Activated CD8-positive, alpha-beta memory T cell treated with anti-CD3 and anti-CD28 coated beads for 24 hours (primary cell): ENCODE results near the gene MYO9A.

Experiments
- DNase-seq: peaks from one replicate; pipeline ENCODE4 v3.0.0-alpha.2; 2020

Gene MYO9A

DNA sequence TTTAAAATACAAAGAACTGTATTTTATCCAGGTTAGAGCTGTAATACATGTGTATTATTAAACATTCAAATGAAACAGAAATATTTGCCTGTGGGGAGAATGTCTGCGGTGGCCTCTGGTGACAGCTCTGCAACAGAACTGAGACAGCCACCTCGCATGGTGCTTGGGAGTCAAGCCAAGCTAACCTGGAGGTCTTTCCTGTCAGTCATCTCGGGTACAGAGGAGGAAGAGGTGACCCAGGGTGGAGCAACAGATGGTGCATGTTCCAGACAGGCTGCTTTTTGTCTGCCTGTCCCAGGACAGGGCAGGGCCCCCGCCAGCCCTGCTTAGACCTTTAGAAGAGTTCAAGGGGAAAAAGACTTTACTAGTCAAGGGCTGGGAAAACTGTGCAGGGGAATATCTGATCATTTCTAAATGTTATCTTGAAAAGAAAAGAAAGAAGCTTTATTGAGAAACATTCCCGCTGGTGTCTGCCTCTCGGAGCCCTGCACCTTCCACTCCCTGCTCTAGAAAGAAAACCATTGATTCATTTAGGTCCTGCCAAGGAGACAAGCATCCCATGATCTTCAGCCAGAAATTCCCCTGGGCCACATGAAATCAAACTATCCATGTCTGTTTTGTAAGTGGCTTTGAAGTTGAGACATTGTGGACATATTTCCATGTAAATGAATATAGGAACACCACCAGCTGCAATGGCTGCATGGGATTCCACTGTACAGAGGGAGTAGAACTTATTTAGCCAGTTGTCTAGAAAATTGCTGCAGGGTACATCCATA, 313.1 kb downstream of the MYO9A start:
- no peak for DNase-seq

DNA sequence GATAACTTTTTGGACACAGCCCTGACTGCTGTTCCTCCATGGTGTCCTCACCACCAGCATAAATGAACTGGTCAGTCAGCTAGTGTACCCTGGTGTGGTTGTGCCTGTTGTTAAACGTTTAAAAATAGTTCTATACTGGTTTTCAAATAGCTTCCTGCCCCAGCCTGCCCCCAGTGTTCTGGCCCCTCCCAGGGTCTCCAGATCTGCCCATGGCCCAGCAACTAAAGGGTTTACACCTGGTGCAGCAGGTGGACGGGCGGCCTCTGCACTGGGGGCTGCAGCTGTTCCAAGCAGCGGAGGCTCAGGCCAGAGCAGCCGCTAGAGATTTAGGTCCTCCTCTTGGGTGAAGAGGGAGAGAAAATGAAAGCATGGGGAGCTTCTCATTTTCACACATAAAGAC, 313.7 kb downstream of the MYO9A start:
- DNase-seq = no peak

DNA sequence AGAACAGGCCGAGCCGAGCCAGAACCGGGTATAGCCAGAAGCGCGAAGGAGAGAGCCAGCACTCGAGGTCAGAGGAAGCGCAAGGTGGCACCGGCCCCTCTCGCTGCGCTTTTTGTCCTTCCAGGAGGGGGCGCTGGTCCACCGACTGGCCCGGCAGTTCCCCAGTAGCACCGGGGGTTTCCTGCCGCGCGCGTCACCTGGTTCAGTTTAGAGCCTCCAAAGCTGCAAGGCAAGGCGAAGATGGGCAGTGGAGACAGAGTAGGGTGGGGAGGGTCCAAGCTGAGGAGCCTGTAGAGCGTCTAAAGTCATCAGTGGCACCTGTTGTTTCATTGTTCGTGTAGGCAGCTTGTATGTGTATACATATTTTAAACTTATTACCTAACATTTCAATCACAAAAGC, 315.2 kb downstream of the MYO9A start:
- DNase-seq = no peak

DNA sequence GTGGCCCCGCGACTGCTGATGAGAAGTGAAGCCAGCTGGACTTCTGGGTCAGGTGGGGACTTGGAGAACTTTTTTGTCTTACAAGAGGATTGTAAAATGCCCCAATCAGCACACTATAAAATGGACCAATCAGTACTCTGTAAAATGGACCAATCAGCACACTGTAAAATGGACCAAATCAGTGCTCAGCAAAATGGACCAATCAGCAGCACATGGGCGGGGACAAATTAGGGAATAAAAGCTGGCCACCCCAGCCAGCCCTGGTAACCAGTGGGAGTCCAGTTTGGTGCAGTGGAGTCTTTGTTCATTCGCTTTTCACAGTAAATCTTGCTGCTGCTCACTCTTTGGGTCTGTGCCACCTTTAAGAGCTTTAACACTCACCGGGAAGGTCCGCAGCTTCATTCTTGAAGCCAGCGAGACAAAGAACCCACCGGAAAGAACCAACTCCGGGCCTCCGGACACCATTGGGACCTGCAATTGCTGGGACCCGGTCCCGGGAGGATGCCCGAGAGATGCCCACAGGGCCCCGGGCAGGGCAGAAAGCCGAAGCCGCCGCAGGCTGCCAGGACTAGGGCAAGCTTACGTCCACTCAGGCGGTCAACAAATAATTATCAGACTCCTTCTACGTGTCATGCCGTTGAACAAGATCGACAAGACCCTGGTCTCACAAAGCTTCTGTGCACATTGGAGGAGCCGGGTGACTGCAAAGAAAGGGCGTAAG, 315.9 kb downstream of the MYO9A start:
- DNase-seq = no peak

DNA sequence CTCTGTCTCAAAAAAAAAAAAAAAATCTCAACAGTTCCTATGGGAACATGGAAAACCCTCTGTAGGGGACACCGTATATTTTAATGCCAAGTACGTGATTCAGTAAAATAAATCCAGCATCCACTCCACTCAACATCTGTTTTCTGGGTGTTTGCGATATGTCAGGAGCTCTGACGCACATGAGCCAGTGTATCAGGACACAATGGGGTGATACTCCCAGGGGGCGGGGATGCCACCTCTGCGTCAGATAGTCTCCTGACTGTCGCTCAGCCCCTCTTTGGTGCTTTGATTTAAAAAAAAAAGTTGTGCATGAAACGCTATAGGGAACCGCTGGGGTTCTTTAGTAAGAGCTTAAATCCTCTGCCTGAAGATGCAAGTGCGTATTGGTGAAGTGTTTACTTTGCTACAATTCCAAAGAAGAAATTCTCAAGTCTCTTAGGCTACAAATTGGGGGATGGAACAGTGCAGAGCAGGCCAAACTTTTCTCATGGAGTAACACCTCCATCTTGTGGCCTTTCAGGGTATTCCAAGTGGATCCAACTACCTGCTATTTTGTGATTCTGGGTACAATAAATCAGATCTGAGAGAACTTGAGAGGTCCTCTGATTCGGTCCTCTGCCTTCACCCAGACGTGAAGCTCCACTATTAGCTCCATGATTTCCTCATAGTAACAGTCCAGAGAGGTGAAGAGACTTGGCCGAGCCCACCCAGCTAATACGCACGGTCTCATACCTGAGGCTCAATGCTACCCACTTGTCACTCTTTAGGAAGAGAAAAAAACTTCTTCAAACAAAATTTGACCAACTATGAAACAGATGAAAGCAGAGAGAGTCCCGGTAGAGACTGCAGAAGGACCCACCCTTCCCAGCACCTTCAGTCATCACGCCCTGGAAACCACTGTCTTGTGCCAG, 316.9 kb downstream of the MYO9A start:
- no peak for DNase-seq

DNA sequence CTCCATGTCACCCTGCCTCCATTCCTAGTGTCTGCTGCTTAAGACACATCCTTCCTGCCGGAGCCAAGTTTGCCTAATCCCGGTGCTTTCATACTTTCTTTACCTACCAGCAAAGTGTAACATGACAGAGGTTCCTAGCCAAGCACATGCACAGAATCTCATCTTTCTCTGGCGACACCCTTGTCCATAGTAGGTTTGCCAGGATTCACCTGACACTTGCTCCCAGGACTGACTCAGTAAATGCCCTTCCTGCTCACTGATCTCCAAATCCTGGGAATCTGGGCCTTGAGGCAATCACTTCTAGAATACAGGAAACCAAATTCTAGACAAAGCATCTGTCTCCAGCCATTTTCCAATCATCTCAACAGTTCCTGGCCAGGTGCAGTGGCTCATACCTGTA, 317.8 kb downstream of the MYO9A start:
- no peak for DNase-seq

DNA sequence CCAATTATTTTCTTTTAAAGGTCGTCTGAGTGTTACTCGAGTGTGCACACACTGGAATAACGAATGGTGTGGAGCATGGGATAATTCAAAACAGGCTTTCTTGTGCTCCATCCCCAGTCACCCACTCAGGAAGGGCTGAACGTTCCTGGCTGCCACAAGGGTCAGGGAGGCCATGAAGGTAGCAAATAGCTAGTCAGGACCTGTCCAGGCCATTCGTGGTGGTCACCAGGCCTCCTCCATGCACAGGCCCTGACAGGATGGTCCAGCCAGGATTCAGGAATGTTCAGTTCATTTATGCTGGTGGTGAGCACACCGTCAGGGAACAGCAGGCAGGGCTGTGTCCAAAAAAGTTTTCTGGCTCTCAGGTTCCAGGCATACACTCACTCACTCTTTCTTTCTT, 319.3 kb downstream of the MYO9A start:
- DNase-seq = no peak

DNA sequence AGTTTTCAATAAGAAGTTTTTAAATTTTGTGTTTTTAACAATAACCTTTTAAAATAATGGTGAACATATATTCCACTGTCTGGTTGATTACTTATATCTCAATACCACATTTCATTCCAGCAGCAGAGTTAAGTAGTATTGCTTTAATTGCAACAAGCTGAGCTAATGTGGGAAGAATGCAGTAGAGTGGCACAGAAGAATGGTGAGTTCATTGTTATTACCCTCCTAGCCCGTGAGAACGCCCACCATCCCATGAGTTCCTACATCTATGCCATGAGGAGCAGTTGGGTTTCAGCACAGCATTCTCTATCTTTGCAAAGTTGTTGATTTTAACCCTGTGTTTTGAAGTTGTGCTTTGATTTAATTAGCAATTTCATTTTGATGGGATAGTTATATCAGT, 325.4 kb downstream of the MYO9A start:
- DNase-seq = no peak

DNA sequence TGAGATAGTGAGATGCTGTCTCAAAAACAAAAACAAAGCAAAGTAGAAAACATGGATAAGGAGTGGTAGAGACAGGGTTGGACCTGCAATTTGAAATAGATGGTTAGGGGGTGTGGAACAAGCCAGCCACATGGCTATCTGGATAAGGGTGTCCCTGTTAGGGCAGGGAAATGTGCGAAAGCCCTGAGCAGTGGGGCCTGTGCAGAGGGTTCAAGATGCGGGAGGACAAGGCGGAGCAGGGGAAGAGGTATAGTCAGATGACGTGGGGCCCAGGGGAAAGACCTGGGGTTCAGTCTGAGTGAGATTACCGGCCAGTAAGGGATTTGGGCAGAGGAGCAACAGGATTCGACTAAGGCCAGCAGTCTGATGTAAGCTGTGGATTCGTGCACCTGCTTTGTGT, 326.0 kb downstream of the MYO9A start:
- no peak for DNase-seq

DNA sequence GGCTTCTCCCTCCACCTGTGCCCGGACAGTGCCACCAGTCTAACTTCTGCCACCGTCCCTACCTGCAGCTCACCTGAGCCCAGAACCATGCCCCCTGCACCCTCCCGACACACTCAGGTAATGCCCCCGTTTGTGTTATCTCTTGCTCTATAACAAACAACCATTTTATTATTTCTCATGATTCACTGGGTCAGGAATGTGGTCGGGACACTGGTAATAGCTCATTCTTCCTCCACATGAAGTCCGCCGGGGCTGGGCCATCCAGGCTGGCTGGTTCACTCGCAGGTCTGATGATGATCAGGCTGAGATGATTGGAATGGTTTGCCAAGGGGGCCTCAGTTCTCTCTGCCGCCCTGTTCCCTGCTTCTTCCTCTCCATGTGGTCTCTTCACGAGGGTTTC, 327.9 kb downstream of the MYO9A start:
- no peak for DNase-seq

DNA sequence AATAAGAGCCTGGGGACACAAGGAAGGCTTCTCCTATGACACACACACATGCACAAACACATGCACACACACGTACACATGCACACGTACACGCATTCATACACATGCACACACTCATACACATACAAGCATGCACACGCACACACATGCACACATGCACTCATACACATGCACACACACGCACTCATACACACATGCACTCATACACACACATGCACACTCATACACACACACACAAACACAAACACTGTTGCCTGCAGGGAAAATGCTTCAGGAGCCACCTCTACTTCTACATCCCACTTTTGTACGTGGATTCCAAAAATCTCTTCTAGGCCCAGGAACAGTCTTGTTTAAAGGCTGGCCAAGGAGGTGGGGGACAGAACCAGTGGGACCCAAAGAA, 328.3 kb downstream of the MYO9A start:
- DNase-seq = no peak

DNA sequence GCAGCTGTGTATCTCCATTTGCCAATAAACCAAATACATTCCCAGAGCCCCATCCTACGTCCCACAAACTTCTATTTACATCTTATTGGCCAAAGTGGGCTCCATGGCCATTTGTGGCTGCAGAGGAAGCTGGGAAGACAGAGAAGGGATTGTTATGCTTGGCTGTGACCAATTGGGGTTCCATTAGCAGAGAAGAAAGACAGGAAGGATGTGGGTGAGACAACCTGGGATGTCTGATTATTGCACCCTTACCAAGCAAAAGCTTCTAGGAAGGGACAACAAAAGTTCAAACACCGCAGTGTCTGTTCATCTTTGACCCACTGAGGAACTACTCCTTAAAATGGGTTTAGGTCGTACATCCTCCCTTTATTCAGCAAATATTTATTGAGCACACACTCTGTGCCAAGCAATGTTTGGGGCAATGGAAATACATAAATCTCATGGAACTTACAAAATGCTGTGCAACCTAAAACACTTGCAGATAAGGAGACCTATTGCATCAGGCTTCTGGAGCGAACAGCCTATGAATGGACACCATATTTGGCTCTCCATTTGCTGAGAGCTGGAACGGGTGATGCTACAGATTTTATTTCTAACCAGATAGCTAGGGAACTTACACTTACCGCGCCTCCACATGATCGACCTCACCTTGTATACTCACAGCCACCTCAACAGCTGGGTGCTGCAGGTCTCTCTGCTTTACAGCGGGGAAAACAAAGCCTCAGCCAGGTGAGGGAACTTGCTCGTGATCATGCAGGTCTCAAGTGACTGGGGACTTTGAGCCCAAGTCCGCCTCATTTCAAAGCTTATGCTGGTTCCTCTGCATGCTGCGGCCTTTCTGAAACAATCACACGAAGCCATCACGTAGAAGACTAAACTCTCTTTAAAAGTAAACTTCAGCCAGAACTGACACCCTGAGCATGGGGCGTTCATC, 329.0 kb downstream of the MYO9A start:
- DNase-seq = no peak

DNA sequence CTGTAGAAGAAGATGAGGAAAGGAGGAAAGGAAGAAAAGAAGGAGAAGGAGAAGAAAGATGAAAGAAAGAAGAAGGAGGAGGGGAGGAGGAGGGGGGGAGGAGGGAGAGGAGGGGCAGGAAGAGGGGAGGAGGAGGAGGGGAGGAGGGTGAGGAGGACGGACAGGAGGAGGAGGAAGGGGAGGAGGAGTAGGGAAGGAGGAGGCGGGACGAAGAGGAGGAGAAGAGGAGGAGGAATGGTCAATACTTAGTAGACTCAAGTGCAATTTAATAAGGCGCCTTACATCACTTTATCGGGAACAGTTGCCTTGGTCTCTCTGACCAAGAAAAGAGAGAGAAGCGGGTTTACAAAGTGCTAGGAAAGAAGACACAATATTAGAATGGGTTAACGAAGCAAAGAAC, 331.3 kb downstream of the MYO9A start:
- DNase-seq = no peak

DNA sequence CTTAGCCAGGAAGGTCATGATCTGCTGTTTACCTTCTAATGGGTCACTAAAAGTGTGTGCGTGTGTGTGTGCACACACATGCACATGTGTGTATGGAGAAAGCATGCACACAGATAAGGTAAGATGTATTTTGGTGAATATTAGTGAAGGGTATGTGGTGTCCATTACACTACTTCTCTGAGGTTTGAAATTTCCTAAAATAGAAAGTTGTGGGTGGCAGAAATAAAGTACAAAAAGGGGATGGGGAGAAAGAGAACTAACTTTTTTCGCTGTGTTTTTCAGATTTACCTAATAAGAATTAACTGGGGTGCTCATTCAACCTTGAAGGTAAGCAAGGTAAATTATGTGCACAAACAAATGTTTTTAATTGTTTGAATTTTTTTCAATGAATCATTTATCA, 332.0 kb downstream of the MYO9A start:
- DNase-seq = no peak

DNA sequence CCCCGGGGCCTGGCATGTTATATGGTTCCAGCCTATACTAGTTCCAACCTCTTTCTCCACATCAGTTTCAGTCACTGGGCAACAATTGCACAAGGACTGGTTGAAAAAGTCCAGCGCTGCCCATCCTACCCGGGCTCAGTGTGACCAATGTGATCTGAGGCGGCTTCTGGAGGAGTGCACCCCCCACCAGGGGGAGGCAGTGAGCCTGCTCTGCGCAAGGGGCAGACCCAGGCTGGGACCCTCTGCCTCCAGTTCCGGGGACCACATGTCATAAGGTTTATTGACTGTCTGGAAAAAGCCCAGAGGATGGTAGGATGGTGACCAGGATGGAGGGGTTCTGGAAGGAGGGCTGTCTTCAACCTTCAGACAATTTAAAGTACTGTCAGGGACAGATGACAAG, 333.2 kb downstream of the MYO9A start:
- no peak for DNase-seq

DNA sequence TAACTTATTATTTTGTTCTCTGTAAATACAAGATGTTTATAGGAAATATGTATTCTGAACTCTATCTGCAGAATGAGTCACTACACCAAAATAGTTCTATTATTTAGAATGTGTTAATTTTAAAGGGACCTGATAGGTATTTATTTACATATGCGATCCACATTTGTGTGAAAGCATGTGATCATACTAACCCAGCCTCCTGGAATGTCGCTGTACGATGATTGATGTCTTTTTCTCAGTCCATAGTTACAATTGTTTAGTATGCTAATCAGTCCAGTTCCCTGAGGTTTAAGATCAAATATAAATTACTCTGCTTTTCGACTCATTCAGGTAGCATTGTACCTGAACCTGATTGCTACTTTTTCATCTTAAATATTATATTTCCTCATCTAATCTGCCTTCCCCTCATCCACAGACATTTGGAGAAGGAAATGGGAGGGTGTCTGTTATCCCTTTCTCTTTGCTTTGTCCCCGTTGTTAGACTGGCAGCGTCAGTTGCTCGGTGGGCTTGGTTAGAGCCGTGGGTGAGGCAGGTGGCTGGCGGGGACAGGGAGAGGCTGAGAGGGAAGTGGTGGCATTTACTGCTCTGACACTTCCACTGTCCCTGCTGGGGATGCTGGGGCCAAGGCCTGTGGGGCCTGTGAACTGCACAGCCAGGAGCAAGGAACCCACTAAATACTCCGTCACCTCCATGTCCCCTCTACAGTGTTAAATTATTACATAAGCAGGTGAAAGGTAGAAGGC, 335.4 kb downstream of the MYO9A start:
- no peak for DNase-seq

DNA sequence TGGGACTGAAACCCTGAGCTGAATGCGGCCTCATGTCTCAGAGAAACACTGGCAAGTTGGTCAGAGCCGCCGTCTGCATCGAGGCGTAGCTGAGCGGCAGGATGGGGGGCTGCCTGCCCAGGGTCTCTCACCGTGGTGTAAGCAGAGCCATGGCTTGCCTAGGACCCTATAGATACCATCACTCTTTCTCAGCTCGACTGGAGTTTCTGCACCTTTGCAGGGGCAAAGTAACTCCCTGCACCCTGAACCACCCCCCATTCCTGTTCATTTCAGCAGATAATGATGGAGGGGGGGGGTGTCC, 336.0 kb downstream of the MYO9A start:
- no peak for DNase-seq

DNA sequence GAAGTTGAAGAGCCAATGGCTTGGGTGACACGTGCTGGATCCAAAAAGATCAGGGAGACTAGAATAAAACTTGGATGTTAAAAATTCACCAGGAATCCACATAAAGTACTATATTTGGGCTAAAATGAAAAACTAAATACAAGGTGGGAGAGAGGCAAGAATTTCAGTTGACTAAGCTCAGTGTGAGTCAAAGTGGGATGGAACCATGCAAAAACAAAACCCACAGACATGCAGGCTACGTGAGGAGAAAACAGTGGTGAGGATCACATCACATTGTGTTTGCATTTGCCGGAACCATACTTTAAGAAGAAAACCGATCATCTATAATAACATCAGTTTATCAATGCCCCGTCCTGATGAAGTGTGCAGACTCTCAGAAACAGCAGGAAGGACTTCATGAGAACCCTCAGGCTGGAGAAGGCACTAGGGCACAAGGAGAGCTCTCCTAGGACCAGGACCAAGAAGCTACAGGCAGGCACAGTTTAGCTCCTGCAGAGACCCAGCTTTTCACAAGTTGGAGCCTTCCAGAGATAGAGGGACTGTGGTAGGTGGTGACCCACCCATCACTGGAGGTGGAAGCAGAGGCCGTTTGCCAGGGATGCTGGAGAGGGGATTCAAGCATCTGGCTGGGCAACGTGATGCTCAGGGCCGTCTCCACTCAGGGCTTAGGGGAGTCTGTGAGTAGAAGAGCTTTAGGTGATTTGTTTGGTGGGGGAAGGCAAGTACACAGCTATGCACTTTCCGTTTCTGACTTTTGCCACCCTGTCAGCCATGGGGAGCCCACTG, 336.6 kb downstream of the MYO9A start:
- no peak for DNase-seq

DNA sequence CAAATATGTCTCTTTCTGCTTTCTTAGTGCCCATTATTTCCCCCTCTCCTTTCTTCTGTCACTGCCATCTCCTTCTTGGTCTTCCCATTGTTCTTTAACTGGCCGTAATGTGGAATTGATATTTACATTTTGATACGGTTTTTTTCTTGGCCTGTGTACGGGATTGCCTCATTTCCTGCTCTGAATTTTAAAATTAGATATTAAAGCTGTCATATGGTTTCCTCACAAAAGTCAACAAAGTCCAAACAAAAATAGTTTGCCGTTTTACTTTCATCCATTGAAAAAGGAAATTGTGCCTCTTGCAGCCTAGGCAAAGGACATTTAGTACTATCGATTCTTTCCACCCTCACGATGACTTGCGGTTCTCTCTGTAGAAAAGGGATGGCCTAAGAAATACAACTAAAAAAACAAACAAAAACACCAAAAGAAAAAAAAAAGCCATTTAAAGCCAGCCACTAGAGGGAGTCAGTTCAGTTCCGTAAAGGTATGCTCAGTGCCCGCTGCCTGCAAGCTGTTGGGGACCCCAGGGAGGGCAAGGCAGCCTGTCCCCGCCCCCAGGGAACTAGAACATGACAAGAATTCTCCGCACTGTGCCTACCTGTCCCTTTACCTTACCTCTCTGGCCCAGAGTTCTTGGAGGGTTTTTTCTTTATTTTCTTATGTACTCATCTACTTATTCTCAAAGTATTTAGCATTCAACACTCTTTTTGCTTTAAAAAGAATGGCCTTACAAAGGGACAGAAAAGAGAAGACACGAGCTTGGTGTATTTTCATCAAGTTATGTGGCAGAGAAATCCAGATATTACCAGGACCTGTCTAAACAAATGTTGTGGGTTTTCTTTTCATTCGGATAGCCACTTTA, 337.6 kb downstream of the MYO9A start:
- DNase-seq = peak; percentile 64
